ENCODE data around the gene RFX8. TPM values are rescaled to one million over a fixed set of nuclear protein-coding genes. Genes with fewer than 3 reads are reported as not detected.

RFX8 gene
- total RNA-seq, 1 donor from 2014 or later, result not detected

DNA sequence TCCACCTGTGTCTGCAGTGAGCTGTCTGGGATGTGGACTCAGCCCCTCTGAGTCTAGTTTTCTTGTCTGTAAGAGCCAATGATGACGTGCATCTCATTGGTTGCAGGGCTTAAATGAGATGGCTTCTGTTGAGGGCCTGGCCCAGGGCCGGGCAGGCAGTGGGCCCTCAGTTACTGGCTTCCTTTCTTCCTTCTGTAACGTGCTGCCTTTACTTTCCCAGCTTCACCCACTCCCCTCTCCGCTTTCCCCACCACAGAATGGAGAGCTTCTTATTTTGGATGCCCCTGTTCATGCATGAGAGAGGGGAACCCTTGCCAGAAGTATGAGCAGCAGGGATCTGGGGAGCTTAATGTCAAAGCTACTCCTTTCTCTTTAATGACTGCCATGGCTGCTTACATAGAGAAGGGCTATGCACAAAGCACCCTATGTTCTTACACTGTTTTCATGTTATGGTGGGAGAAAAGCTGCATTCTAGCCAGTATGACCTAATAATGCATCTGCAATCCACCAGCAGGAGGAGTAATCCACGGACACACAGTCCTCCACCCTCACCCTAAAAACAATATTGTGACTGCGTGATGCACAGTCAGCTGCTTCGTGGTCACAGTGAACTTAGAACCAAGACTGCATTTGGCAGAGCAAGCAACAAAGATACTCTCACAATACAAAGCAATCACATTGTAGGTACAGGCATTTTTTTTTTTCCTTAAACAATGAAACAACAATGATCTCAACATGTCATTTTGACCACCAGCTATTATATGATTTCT lies 124.8 kb downstream of the RFX8 start:
- DNase-seq (ENCODE audit: low read depth), result peak; percentile 66

GRCh38 chr2:101348883-101349282 lies 126.0 kb downstream of the RFX8 start:
- DNase-seq (ENCODE audit: low read depth), result no peak

Other genes starting within 250 kb of the RFX8 start
- 37.0 and 39.4 TPM in 2 replicates for gene CNOT11, start 222.2 kb downstream of the RFX8 start, total RNA-seq
- 81.3 and 82.4 TPM in 2 replicates for gene RNF149, start 166.4 kb downstream of the RFX8 start, total RNA-seq
- gene CREG2, start 87.6 kb downstream of the RFX8 start, total RNA-seq, result under 0.01 and 0.70 TPM in 2 replicates
- gene MAP4K4, start 222.6 kb upstream of the RFX8 start, total RNA-seq, result 81.3 and 120 TPM in 2 replicates

All from renal cortical epithelial cell (primary cell).